Upper lobe of left lung (tissue), 6 donors: Measurements from ENCODE around the gene FXYD6. TPM values are rescaled to one million over a fixed set of nuclear protein-coding genes. Genes with fewer than 3 reads are reported as not detected.

Source experiments
- ATAC-seq, 2 donors: fragments of 200-7000 bp; cut with Tn5 transposase; one replicate each; pipeline ENCODE4 v1.9.1; 2022; ENCODE audit warnings: mild to moderate bottlenecking in 2 of 2, moderate library complexity in 2 of 2; ENCODE audit not compliant: low FRiP score in 2 of 2
- DNase-seq, 2 donors: peaks; one replicate each; pipeline ENCODE4 v3.0.0-alpha.2; 2019 to 2020
- H3K27ac ChIP-seq, 4 donors: fragments of 200-600 bp; sonication (generic); one replicate each; pipeline ENCODE4 v1.5.1; 2016 to 2019
- H3K27me3 ChIP-seq, 4 donors: fragments of 200-600 bp; sonication (generic); one replicate each; pipeline ENCODE4 v1.5.1; 2017 to 2019
- H3K36me3 ChIP-seq, 4 donors: fragments of 200-600 bp; sonication (generic); one replicate each; pipeline ENCODE4 v1.5.1; 2016 to 2019
- H3K4me1 ChIP-seq, 4 donors: fragments of 200-600 bp; sonication (generic); one replicate each; pipeline ENCODE4 v1.5.1; 2018 to 2019
- H3K4me3 ChIP-seq, 4 donors: fragments of 200-600 bp; sonication (generic); one replicate each; pipeline ENCODE4 v1.5.1; 2017 to 2019; ENCODE audit warnings: mild to moderate bottlenecking in 2 of 4, moderate library complexity in 1 of 4
- H3K9me3 ChIP-seq, 4 donors: fragments of 200-600 bp; sonication (generic); one replicate each; pipeline ENCODE4 v1.5.1; 2018 to 2019
- CTCF ChIP-seq, 6 experiments: fragments of 450-650 bp in 4 of 6; fragments of 200-600 bp in 2 of 6; sonication (generic) in 2 of 6; IDR thresholded peaks; one replicate each; pipeline ENCODE4 v1.5.1; 2016 to 2019; ENCODE audit warnings: antibody characterized with exemption in 6 of 6
- EP300 ChIP-seq, 4 donors: sonication (generic); formaldehyde crosslinking; IDR thresholded peaks; one replicate each; pipeline ENCODE4 v1.5.1; 2017; ENCODE audit warnings: antibody characterized with exemption in 4 of 4, control low read depth in 2 of 4
- POLR2A ChIP-seq, 4 donors: fragments of 450-650 bp; IDR thresholded peaks; one replicate each; pipeline ENCODE4 v1.5.1; 2016 to 2017; ENCODE audit warnings: antibody characterized with exemption in 4 of 4, mild to moderate bottlenecking in 2 of 4
- POLR2AphosphoS5 ChIP-seq, 2 donors: sonication (generic); formaldehyde crosslinking; IDR thresholded peaks; one replicate each; pipeline ENCODE4 v1.5.1; 2017; ENCODE audit warnings: antibody characterized with exemption in 2 of 2
- WGBS, 2 donors: methylation state at CpG; one replicate each; pipeline ENCODE4 v1.1.5; 2017 to 2018; 5-methylcytosine and 5-hydroxymethylcytosine counted together
- total RNA-seq, 6 donors: library from RNA; depleted of rRNA in 4 of 6; stranded (reverse); fragments of >200 nt in 4 of 6; gene quantifications; one replicate each; pipeline versions ENCODE4 v1.1.0 to v1.2.1, GENCODE V29; 2016 to 2021
- donor health status: DM: no; HTN: no; CAD: no; lungs with moderate emphysema.
- donor health status: DM: no; HTN: yes; CAD: no; lungs with severe emphysema.

Gene FXYD6
- total RNA-seq, 6 donors from 2014 or later = 16.2 to 61.4 (median 33.8) TPM

- no peak for TF ChIP-seq EP300 (IDR thresholded peaks at IDR 0.05)
- no peak for TF ChIP-seq POLR2AphosphoS5 (IDR thresholded peaks at IDR 0.05)
- no peak for TF ChIP-seq CTCF (IDR thresholded peaks at IDR 0.05)
- no peak for TF ChIP-seq POLR2A (IDR thresholded peaks at IDR 0.05)
- Histone ChIP-seq H3K4me1 (no peaks in the 10 kb centered on the region), H3K27ac (no peak overlapping the region), H3K36me3 (peaks cover 0 to 2% (median 0%) of the 10 kb centered on the region in 4 donors), H3K9me3 (no peaks in the 10 kb centered on the region), H3K4me3 (no peak overlapping the region), H3K27me3 (no peaks in the 10 kb centered on the region)
- ATAC-seq (no peak), DNase-seq (no peak)
- WGBS, 2 donors = 98 to 99% methylated on average over 5 of the region's 5 CpGs
Measured at GRCh38 chr11:117914398-117914761, 37.9 kb upstream of the FXYD6 start.

- no peaks in the 10 kb centered on the region for H3K4me1 ChIP-seq
- H3K27me3 ChIP-seq = no peaks in the 10 kb centered on the region
- no peak overlapping the region for H3K27ac ChIP-seq
- WGBS, 2 donors = 95 to 96% methylated on average over 7 to 9 of the region's 9 CpGs
- peak; percentile 12 to 58 for DNase-seq
- H3K4me3 ChIP-seq = no peak overlapping the region
- peaks cover 0 to 2% (median 0%) of the 10 kb centered on the region in 4 donors for H3K36me3 ChIP-seq
- no peaks in the 10 kb centered on the region for H3K9me3 ChIP-seq
- TF ChIP-seq POLR2AphosphoS5 (IDR thresholded peaks at IDR 0.05) = no peak
- no peak for TF ChIP-seq EP300 (IDR thresholded peaks at IDR 0.05)
- no peak for TF ChIP-seq CTCF (IDR thresholded peaks at IDR 0.05)
- TF ChIP-seq POLR2A (IDR thresholded peaks at IDR 0.05) = no peak
- no peak for ATAC-seq
Measured at GRCh38 chr11:117913736-117914397, 37.4 kb upstream of the FXYD6 start.

- Histone ChIP-seq H3K36me3 (peaks cover 0 to 2% (median 0%) of the 10 kb centered on the region in 4 donors), H3K4me3 (no peak overlapping the region), H3K9me3 (no peaks in the 10 kb centered on the region), H3K27ac (no peak overlapping the region), H3K4me1 (peaks cover 2 to 3% (median 2%) of the 10 kb centered on the region in 4 donors), H3K27me3 (no peaks in the 10 kb centered on the region)
- no peak for ATAC-seq
- no peak for TF ChIP-seq EP300 (IDR thresholded peaks at IDR 0.05)
- TF ChIP-seq POLR2AphosphoS5 (IDR thresholded peaks at IDR 0.05) = no peak
- no peak for TF ChIP-seq POLR2A (IDR thresholded peaks at IDR 0.05)
- no peak for TF ChIP-seq CTCF (IDR thresholded peaks at IDR 0.05)
- DNase-seq = no peak
- WGBS, 2 donors = 90 to 95% methylated on average over 7 of the region's 7 CpGs
Measured at GRCh38 chr11:117912497-117912896, 36.0 kb upstream of the FXYD6 start.

- no peak overlapping the region for H3K4me3 ChIP-seq
- peaks cover 0 to 2% (median 0%) of the 10 kb centered on the region in 4 donors for H3K36me3 ChIP-seq
- H3K27ac ChIP-seq = no peak overlapping the region
- TF ChIP-seq EP300 (IDR thresholded peaks at IDR 0.05) = no peak
- TF ChIP-seq POLR2A (IDR thresholded peaks at IDR 0.05) = no peak
- no peak for TF ChIP-seq POLR2AphosphoS5 (IDR thresholded peaks at IDR 0.05)
- no peak for TF ChIP-seq CTCF (IDR thresholded peaks at IDR 0.05)
- DNase-seq (peak in 1 of 2 donors; percentile 14), ATAC-seq (no peak)
- H3K4me1 ChIP-seq = peaks cover 3 to 11% (median 5%) of the 10 kb centered on the region in 4 donors
- 88 to 96% methylated on average over 3 of the region's 3 CpGs for WGBS, 2 donors
- no peaks in the 10 kb centered on the region for H3K9me3 ChIP-seq
- no peaks in the 10 kb centered on the region for H3K27me3 ChIP-seq
Measured at GRCh38 chr11:117911694-117912093, 35.2 kb upstream of the FXYD6 start.
